ENCODE results near the gene DMTF1.
"Not testable (repeated sequence)": the region's sequence is repeated elsewhere in the genome, so short reads cannot be mapped to it uniquely, and the experiment has no call there.

The DMTF1 gene, protein sequence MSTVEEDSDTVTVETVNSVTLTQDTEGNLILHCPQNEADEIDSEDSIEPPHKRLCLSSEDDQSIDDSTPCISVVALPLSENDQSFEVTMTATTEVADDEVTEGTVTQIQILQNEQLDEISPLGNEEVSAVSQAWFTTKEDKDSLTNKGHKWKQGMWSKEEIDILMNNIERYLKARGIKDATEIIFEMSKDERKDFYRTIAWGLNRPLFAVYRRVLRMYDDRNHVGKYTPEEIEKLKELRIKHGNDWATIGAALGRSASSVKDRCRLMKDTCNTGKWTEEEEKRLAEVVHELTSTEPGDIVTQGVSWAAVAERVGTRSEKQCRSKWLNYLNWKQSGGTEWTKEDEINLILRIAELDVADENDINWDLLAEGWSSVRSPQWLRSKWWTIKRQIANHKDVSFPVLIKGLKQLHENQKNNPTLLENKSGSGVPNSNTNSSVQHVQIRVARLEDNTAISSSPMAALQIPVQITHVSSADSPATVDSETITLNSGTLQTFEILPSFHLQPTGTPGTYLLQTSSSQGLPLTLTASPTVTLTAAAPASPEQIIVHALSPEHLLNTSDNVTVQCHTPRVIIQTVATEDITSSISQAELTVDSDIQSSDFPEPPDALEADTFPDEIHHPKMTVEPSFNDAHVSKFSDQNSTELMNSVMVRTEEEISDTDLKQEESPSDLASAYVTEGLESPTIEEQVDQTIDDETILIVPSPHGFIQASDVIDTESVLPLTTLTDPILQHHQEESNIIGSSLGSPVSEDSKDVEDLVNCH
- total RNA-seq = 101 to 141 reads per million in 2 donors

DNA sequence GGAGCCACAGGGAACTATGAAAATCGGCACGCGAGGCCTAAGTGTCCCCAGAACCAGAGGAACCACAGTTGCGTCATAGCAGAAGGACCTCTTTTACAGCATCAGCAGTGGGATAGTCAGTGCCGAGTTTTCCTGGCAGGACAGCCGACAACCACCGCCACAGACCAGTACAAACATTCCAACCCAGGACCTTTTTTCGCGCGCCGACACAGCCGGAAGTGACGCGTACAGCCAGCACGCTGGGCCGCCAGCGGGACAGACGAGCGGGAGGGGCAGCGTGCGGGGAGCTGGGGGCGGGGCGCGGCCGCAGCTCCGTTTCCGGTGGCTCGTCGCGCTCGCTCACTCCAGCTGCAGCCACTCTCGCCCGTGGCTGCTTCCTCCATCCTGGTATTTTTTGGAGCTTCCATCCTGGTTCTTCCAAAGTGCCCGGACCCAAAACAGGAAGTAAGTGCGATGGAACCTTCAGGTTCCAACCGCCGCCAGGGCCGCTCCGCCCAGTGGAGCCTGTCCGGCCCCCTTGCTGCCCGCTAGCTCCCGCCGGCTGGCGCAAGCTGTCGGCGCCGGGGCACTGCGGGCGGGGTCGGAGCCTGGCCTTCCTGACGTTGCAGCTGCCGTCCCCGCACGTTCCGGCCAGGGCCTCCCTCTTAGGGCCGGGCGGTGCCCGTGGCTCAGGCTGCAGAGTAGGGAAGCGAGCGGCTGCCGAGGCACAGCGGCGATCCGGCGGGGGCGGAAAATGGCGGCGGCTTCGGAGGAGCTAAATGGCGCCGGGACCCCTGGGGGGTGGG lies at the start of gene DMTF1:
Gene DMTF1, plus strand, starts transcription at position 342 of the 785 bp plus-strand sequence. CDS start 12,489 bp downstream, outside the sequence.
- peak; percentile 82 for DNase-seq

DNA sequence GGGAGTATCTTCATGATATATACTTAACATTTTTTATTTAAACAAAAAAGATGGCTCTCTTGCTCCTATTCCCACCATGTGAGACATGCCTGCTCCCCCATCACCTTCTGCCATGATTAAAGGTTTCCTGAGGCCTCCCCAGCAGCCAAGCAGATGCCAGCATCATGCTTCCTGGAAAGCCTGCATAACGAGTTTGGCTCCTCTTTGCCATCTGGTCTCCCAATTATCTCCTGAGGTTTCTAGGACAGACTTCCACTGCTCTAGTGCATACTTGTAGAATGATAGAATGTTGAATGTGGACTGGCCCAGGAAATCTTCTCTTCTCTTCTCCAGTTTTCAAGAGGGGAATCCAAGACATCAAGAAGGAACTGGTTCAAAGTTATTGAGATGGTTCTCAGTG lies 46.9 kb upstream of the DMTF1 start:
- DNase-seq = no peak

DNA sequence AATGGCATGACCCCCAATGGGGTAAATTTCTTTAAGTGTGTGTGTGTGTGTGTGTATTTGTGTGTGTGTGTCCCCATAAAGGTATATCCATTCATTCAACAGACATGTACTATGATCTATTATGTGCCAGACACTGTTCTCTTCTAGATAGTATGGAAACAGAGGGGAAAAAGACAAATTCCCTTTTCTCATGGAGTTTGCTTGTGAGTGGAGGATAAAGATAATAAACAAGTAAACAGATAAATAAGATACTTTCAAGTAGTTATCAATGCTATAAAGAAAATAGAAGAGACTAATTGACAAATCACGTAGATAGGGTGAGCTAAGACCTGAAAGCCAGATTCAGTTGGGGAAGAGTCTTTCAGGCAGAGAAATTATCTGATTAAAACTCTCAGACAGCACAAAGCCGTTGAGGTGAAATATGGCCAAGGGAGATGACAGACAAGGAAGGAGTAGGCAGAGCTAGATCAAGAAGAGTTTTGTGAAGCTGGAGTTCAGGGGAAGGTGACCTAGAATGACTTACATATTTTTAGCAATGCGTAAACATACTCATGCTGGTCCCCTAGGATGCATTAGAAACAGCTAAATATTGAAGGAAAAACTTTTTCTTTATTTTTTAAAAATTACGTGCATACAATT lies 45.2 kb upstream of the DMTF1 start:
- DNase-seq = no peak

DNA sequence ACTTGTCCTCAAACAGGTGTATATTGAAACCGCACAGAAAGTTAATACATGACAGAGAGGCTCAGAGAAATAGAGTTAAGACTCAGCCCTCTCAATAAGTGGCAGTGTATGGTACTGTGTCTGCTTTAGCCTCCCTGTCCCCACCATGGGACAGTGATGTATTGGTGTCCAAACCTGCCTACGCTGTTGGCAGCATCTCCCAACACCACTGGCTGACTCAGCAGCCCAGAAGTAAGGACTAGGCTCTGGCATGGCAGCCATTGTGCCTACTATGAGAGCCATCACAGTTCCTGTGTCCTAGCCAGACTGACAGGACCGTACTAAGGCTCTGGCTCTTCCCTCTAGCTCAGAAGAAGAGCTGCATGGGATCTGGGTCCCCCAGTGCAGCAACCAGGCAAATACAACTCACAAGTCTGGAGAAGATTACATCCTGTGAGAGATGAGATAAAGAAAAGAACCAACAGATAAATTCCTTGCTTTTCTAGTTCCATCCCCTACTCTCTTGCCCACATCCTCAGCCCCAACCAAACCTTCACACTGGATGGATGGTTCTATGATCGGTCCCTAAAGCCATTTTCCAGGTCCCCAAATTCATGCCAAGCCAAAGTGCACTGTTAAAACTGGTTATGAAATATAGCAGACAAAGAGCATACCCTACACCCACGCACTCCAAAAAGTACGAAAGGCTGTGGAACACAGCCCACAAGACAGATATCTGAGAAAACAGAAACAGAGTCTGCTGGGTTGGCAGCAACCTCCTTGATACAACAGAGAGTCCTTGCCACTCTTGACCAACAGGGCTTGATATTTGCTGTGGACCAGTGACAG lies 44.1 kb upstream of the DMTF1 start:
- DNase-seq = no peak

DNA sequence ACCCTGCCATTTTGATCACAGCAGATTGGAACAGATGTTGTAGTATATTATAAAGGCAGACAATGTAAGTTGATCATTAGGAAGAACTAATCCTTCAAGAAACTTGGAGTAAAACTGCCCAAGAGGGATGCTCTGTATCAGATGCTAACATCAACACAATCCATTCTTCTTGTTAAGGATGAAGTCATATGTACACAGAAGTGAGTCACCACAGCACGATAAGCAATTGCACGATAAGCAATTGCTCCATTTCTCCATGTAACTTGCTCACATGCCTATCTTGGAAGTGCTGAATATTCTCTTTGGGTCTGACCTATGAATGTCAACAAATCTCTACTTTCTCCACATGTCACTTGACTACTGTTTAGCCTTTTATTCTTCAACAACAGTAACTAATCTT lies 41.5 kb upstream of the DMTF1 start:
- DNase-seq = no peak

DNA sequence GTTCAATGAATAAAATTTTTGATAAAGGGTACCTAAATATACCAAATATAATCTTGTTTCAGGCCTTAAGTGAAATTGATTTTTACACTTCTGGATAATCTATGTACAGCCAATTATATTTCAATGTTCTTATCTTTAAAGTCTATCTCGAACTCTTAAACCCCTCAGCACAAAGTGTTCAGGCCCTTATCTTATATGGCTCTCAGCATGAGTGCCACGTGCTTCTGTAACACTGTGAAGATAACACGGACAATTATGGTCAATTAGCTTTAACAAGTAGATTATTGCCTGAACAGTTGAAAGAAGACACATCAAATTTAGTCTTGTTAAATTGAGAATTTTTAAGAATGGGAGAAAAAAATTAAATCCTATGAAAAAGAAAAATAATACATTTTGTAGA lies 40.4 kb upstream of the DMTF1 start:
- DNase-seq = no peak

DNA sequence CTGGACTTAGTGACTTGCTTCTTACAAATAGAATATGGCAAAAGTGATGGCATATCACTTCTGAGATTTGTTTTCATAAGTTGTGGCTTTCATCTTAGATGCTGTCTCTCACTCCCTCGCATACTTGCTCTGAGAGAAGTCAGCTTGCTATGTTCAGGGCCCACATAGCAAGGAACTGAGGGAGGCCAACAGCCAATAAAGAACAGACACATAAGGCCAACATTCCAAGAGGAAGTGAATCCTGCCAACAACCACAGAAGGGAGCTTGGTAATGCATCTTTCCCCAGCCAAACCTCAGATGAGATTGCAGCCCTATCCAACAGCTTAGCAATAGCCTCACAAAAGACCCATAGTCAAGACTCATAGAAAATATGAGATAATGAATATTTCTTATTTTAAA lies 39.2 kb upstream of the DMTF1 start:
- DNase-seq = no peak

DNA sequence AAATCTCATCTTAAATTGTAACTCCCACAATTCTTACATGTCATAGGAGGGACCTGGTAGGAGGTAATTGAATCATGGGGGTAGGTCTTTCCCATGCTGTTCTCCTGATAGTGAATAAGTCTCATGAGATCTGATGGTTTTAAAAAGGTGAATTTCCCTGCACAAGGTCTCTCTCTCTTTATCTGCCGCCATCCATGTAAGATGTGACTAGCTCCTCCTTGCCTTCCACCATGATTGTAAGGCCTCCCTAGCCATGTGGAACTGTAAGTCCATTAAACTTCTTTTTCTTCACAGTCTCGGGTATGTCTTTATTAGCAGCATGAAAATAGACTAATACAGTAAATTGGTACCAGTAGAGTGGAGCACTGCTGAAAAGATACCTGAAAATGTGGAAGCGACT lies 38.3 kb upstream of the DMTF1 start:
- DNase-seq = not testable (repeated sequence)

DNA sequence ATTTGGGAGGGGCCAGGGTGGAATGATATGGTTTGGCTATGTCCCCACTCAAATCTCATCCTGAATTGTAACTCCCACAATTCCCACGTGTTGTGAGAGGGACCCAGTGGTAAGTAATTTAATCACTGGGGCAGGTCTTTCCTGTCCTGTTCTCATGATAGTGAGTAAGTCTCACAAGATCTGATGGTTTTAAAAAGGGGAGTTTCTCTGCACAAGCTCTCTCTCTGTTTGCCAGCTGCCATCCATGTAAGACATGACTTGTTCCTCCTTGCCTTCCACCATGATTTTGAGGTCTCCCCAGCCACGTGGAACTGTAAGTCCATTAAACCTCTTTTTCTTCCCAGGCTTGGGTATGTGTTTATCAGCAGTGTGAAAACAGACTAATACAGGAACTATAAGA lies 36.5 kb upstream of the DMTF1 start:
- DNase-seq = not testable (repeated sequence)

DNA sequence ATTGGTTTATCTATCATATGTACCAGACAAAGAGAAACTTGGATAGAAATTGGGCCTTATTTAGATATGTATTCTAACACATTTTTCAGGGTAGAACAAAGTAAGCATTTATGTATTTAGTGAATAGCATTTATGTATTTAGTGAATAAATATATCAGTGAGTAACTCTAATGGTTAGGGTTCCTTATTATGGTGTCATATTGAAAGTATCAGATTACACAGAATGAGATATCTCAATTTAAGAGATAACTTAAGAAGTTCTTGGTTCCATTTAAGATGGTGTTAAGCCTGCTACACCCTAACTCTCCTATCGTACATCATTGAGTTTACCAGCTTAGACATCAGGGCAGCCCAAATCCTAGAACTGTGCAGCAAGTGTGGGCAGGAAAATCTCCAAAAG lies 35.9 kb upstream of the DMTF1 start:
- no peak for DNase-seq

DNA sequence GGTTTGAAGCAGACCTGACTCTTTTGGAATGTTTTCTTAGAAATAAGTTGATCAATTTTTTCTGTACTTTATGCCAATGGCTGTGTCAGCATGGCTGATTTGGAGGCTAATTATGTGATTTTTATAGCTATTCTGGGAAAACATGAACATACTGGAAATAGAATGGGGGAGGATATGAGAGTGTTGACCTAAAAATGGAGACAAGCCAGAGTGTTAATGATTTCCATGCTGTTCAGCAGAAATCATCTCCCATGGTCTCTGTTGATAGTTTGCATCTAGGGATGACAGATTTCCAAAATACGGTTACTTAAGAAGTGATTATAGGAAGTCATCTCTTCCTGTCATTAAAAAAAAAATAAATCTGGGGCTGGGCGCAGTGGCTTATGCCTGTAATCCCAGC lies 32.7 kb upstream of the DMTF1 start:
- no peak for DNase-seq

DNA sequence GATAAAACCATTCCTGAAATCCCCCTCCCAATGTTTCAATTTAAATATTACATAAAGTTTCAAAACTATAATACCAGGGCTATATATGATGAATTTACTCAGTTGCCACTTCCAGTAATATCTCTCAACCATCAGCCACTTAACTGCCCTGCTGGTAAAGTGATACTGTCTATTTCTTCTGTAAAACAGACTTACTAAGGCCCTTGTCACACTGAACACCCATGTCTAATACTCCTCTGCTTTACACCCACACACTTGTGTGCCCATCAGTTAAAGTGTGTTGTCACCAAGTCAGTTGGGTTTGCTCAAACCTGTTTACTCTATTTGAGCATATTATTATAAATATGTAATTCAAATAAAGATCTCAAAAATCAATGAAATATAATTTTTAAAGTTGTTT lies 29.1 kb upstream of the DMTF1 start:
- DNase-seq = no peak

DNA sequence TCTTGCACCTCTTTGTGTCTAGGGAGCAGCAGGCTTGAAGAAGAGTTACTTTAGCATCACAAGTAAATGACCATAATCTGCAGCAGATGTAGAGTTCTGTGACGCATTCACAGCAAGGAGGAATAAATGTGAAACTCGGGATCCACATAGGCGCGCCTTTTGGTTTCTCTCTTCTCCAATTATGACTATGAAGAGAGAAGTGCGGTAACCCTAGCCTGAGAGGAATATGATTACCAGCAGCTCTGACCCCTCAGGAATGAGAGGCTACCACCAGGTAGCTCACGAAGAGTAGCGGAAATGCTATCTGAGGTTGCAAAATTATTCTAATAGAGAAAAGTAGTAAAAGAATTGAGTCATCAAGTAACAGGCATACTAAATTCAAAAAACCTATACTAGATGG lies 25.2 kb upstream of the DMTF1 start:
- DNase-seq = no peak

DNA sequence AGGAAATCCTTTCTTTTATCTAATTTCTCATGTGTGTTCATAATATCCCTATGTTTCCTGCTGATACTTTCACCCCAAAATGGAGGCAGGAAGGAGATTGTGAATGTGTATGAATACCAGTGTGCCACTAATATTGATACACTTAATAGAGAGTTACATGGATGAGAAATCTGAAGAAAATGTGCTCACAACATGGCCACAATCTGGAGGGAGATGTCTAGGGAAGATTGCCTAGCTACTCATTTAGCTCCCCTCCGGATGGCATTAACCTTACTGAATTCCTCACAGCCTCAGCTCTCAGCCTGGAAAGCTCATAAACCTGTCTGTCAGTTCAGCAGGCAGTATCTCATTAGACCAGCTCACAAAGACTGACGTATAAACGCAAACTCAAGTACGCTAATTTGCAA lies 23.4 kb upstream of the DMTF1 start:
- DNase-seq = no peak

DNA sequence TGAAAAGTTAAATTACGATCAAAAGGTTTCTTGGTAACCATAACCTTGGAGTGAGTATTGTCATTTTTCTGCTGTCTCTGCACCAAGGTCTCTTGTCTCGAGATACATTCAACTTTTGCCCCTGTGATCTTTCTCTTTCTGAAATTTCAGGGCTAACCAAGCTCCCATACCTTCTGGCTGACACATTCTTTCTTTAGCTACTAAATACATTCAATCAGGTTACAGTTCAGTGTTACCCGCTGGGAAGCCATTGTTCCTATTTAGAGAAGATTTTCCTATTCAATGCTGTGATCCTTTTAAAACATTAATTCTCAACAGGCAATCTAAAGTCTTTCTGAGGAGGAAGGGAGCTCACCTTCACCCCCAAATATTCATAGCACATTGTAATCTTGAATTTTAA lies 22.9 kb upstream of the DMTF1 start:
- DNase-seq = no peak

DNA sequence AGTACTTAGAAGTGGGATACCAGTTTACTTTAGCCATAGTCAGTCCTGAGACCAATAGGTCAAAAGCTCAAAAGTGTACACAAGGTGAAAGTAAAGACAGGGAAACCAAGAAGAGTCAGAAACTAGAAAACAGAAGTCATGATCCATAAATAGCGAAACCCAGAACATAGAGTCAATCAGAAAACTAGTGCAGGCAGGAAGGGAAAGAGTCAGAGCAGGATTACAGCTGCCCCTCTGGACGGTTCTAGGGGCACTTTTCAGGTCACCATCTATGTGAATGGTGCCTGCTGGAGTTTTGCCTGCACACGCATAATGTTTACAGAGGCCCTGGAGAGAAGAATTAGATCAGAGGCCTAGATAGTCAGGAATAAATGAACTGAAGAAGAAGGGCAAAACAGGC lies 22.4 kb upstream of the DMTF1 start:
- DNase-seq = no peak

DNA sequence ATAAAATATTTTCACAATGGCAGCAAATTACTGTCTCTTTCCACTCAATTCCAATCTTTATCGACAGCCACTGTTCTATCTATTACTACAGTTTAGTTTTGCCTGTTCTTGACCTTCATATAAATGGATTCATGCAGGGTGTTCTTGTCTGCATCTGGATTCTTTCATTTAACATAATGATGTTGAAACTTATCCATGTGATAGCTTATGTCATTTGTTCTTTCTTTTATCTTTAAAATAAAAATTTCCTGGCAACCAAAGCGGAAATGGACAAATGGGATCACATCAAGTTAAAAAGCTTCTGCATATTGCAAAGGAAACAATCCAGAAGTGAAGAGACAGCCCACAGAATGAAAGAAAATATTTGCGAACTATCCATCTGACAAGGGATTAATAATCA lies 20.5 kb upstream of the DMTF1 start:
- no peak for DNase-seq

DNA sequence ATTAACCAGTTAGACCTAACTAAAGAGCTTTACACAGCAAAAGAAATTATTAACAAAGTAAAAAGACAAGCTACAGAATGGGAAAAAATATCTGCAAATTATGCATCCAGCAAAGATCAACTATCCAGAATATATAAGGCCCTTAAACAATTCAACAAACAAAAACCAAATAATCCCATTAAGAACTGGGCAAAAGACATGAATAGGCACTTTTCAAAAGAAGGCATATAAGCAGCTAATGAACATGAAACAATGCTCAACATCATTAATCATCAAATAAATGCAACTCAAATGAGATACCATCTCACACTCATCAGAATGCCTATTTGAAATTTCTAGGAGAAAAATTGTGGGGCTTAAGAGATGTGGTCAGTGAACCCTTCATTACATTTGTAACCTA lies 15.0 kb upstream of the DMTF1 start:
- no peak for DNase-seq

DNA sequence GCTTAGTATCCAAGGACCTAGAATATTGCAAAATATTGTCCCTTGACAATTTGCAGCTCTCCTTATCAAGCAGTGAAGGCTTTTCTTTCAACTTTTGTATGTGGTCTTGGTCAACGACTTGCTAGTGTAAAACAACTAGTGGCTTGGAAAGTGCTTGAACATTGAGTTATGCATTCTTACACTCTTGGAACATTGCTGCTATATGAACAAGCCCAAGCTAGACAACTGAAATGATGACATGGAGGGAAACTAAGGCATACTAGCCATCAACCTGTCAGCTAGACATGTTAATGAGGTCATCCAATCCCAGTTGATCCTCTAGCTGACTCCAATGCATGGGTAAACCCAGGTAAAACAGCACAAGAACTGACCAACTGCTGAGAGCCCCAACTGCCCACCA lies 12.7 kb upstream of the DMTF1 start:
- no peak for DNase-seq

DNA sequence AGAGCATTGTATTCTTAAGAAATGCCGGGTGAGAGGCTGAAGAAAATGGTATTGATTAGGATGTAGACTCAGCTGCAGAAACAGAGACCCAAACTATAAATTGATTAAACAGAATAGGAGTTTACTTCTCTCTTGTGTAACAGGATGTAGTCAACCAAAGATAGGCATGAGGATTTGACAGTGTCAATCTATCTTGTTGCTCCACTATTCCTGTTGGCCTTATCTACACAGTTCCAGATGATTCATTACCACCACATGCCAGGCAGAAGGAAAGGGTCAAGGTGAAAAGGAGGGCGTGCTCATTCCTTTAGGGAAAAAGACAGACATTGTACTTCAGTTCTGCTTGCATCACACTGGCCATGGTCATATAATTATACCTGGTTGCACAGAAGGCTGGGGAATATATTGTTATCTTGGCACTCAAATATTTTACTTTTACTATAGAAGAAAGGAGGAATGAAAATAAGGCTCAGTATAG lies 11.9 kb upstream of the DMTF1 start:
- DNase-seq = no peak

DNA sequence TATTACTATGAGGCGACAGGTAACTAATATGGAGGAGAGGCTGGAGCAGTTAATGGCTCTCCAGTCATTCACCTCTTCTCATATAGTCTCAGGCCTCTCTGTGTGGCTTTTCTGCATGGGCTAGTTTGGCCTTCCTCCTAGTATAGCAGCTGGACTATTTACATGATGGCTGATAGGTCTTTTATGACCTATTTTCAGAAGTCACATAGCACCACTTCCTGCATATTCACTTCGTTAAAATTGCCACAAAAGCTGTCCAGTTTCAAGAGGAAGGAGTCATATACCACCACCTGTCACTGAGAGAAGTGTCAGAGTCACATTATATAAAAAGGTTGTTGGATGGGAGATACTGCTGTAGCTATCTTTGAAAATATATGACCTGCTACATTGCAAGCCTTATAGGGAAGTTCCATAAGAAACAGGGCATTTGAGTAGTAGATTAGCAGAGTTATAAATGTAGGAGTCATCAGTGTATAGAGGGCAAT lies 8.0 kb upstream of the DMTF1 start:
- DNase-seq = no peak

Data from T-helper 9 cell (primary cell).